Neutrophil (primary cell): ENCODE data around the gene MEX3A.

Experiments used
- H3K27ac ChIP-seq: fragments of 200-600 bp; sonication (generic); 2 replicates; pipeline ENCODE4 v1.5.1; 2016; ENCODE audit warnings: mild to moderate bottlenecking, moderate library complexity
- H3K27me3 ChIP-seq: fragments of 200-600 bp; sonication (generic); 2 replicates; pipeline ENCODE4 v1.6.0; 2016; ENCODE audit warnings: mild to moderate bottlenecking
- H3K36me3 ChIP-seq: fragments of 200-600 bp; sonication (generic); 2 replicates; pipeline ENCODE4 v1.5.1; 2017
- H3K4me1 ChIP-seq, 2 experiments: fragments of 200-600 bp in 1 of 2; sonication (generic) in 1 of 2; 1 replicate in 1 of 2; 2 replicates in 1 of 2; pipeline versions ENCODE4 v1.5.1 to v1.6.1; 2013 to 2016; ENCODE audit warnings: low read depth in 1 of 2, low read length in 1 of 2, mild to moderate bottlenecking in 1 of 2, moderate library complexity in 1 of 2; ENCODE audit not compliant: control insufficient read depth in 1 of 2, insufficient read depth in 1 of 2
- H3K4me3 ChIP-seq, 2 experiments: fragments of 200-600 bp in 1 of 2; sonication (generic) in 1 of 2; 1 replicate in 1 of 2; 2 replicates in 1 of 2; pipeline ENCODE4 v1.5.1; 2013 to 2016; ENCODE audit warnings: low read depth in 1 of 2, low read length in 1 of 2, mild to moderate bottlenecking in 1 of 2, moderate library complexity in 1 of 2
- H3K9me3 ChIP-seq: fragments of 200-600 bp; sonication (generic); 2 replicates; pipeline ENCODE4 v1.5.1; 2016
- TF ChIP-seq, protein P1 (sequence below): fragments of 200-600 bp; sonication (generic); IDR thresholded peaks from 2 replicates; pipeline ENCODE4 v1.5.1; 2016; ENCODE audit warnings: antibody characterized with exemption

Gene MEX3A

DNA sequence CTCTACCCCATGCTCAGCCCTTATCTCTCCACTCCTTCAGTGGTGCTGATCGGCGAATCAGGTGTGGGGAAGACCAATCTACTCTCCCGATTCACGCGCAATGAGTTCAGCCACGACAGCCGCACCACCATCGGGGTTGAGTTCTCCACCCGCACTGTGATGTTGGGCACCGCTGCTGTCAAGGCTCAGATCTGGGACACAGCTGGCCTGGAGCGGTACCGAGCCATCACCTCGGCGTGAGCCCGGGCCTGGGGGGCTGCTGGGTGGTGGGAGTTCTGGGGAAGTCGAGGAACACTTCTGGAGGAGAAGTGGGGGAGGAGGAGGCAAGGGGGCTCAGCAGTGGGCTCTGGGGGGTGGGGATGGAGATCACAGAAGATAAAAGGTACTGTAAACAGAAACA is 16.4 kb downstream of the MEX3A start:
- H3K4me1 ChIP-seq = peaks cover 5 to 13% of the 10 kb centered on the region in 2 experiments
- TF ChIP-seq, protein P1, sequence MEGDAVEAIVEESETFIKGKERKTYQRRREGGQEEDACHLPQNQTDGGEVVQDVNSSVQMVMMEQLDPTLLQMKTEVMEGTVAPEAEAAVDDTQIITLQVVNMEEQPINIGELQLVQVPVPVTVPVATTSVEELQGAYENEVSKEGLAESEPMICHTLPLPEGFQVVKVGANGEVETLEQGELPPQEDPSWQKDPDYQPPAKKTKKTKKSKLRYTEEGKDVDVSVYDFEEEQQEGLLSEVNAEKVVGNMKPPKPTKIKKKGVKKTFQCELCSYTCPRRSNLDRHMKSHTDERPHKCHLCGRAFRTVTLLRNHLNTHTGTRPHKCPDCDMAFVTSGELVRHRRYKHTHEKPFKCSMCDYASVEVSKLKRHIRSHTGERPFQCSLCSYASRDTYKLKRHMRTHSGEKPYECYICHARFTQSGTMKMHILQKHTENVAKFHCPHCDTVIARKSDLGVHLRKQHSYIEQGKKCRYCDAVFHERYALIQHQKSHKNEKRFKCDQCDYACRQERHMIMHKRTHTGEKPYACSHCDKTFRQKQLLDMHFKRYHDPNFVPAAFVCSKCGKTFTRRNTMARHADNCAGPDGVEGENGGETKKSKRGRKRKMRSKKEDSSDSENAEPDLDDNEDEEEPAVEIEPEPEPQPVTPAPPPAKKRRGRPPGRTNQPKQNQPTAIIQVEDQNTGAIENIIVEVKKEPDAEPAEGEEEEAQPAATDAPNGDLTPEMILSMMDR = no peak
- H3K27me3 ChIP-seq = no peaks in the 10 kb centered on the region
- H3K4me3 ChIP-seq = no peak overlapping the region
- H3K27ac ChIP-seq = no peak overlapping the region
- no peaks in the 10 kb centered on the region for H3K9me3 ChIP-seq
- no peaks in the 10 kb centered on the region for H3K36me3 ChIP-seq

DNA sequence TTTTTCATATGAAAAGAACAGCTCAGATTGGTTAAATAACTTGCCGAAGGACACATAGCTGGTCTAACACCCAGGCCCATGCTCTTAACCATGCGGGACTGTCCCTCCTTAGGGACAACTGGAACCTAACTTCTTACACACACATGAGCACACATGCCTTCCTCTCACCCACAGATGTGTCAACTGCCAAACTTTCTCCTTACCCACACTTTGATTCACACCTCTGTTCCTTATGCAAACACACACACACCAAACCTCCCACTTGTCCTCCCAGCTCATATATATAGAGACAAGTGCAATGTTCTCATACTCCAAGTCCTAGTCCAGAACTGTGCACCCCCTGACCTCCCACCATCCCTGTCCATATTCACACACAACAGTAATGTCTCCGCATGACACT is 17.1 kb downstream of the MEX3A start:
- Histone ChIP-seq H3K4me3 (no peak overlapping the region), H3K27ac (no peak overlapping the region), H3K36me3 (no peaks in the 10 kb centered on the region), H3K4me1 (peaks cover 5 to 13% of the 10 kb centered on the region in 2 experiments), H3K27me3 (no peaks in the 10 kb centered on the region), H3K9me3 (no peaks in the 10 kb centered on the region)
- TF ChIP-seq, protein P1 = no peak

DNA sequence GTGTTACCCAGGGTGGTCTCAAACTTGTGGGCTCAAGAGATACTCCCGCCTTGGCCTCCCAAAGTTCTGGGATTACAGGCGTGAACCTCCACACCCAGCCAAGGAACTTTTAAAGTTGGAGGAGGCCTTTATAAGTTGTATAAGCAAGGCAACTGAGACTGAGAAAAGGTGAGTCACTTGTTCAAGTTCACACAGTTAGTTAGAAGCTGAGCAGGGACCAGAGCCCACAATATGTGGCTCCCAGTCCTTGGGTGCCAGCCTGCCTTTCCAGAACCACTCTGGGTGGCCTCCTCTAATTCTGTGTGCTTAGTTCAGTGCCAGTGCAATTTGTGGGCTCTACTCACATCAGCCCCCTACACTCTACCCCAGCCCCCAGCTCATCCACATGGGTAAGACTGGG is 17.6 kb downstream of the MEX3A start:
- no peak overlapping the region for H3K27ac ChIP-seq

DNA sequence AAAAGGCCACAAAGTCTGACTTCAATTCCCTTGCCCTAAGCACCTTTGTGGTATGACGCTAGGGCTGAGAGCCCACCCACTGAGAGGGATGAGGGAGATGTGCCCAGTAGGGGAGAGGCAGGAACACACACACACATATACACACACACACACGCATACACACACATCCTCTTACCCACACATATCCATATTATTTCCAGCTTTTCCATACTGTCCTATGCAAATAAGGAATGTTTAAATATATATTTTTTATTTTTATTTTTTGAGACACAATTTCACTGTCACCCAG is 18.3 kb downstream of the MEX3A start:
- H3K27me3 ChIP-seq = no peaks in the 10 kb centered on the region
- TF ChIP-seq, protein P1 = no peak

More for the DNA sequence above, 17.6 kb downstream of the MEX3A start:
- no peaks in the 10 kb centered on the region for H3K27me3 ChIP-seq
- H3K4me1 ChIP-seq = peaks cover 5 to 10% of the 10 kb centered on the region in 2 experiments
- TF ChIP-seq, protein P1 = no peak
- no peak overlapping the region for H3K4me3 ChIP-seq
- no peaks in the 10 kb centered on the region for H3K36me3 ChIP-seq
- no peaks in the 10 kb centered on the region for H3K9me3 ChIP-seq

DNA sequence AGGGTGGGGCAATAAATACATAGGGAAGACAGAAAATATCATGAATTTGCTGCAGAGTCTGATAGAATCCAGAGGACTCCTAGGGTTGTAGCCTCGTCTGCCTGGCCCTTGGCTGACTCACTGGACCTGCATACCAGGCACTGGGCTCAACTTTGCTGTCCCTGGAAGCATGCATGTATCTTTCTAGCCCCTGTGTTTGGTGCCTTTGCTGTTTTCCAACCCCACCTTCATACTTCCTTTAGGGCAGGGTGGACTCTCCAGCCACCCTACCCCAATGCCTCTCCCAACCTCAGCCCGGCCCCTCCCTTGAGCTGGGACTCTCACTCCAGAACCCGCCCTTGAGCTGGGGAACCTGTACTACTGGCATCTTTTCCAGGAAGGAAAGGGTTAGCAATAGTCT is 20.1 kb downstream of the MEX3A start:
- Histone ChIP-seq H3K27me3 (no peaks in the 10 kb centered on the region), H3K27ac (no peak overlapping the region), H3K36me3 (peaks cover 15% of the 10 kb centered on the region), H3K4me1 (peaks cover 5 to 7% of the 10 kb centered on the region in 2 experiments), H3K9me3 (no peaks in the 10 kb centered on the region), H3K4me3 (no peak overlapping the region)
- TF ChIP-seq, protein P1 = no peak

More for the DNA sequence above, 18.3 kb downstream of the MEX3A start:
- H3K27ac ChIP-seq = no peak overlapping the region
- H3K4me1 ChIP-seq = peaks cover 5 to 7% of the 10 kb centered on the region in 2 experiments
- H3K4me3 ChIP-seq = no peak overlapping the region
- no peaks in the 10 kb centered on the region for H3K36me3 ChIP-seq
- H3K9me3 ChIP-seq = no peaks in the 10 kb centered on the region
